CD8-positive, alpha-beta memory T cell (primary cell): ENCODE results near the gene SLC46A3. TPM values are rescaled to one million over a fixed set of nuclear protein-coding genes. Genes with fewer than 3 reads are reported as not detected.

Source experiments
- CTCF ChIA-PET: fragments of 350-600 bp; sonication (Branson Sonifier 250); formaldehyde crosslinking; loops from one replicate; lab custom pipeline; 2021; ENCODE audit warnings: antibody characterized with exemption; lab: Charles Lee
- POLR2A ChIA-PET: fragments of 350-600 bp; sonication (Branson Sonifier 250); formaldehyde crosslinking; loops from one replicate; lab custom pipeline; 2021; ENCODE audit warnings: antibody characterized with exemption; lab: Charles Lee
- DNase-seq, 5 donors: peaks; one replicate each; pipeline versions ENCODE4 v3.0.0 to v3.0.0-alpha.2; 2020 to 2022; ENCODE audit warnings: mixed read lengths in 1 of 5
- H3K27ac ChIP-seq: one replicate; pipeline ENCODE4 v1.7.0; 2013; ENCODE audit warnings: low read depth, mild to moderate bottlenecking, low read length, moderate library complexity
- H3K27me3 ChIP-seq: 2 replicates; pipeline ENCODE4 v1.7.0; 2013; ENCODE audit warnings: low read length, mild to moderate bottlenecking; ENCODE audit not compliant: insufficient read depth, poor library complexity, severe bottlenecking
- H3K36me3 ChIP-seq: 2 replicates; pipeline ENCODE4 v1.7.0; 2013; ENCODE audit warnings: mild to moderate bottlenecking, low read length, moderate library complexity; ENCODE audit not compliant: insufficient read depth
- H3K4me1 ChIP-seq: 2 replicates; pipeline ENCODE4 v1.7.0; 2013; ENCODE audit warnings: mild to moderate bottlenecking, low read length, moderate library complexity; ENCODE audit not compliant: insufficient read depth
- H3K4me3 ChIP-seq: 2 replicates; pipeline ENCODE4 v1.7.0; 2013; ENCODE audit warnings: mild to moderate bottlenecking, low read length
- H3K9me3 ChIP-seq: 2 replicates; pipeline ENCODE4 v1.7.0; 2013; ENCODE audit warnings: mild to moderate bottlenecking, low read length
- H3K27ac Mint-ChIP-seq, 8 donors: one replicate each; pipeline ENCODE4 v1.8.0; 2020 to 2021; ENCODE audit warnings: mixed read lengths in 8 of 8, mild to moderate bottlenecking in 6 of 8, inconsistent platforms in 3 of 8, moderate library complexity in 3 of 8
- H3K27me3 Mint-ChIP-seq, 2 donors: one replicate each; pipeline ENCODE4 v1.8.0; 2020 to 2021; ENCODE audit warnings: mixed read lengths in 2 of 2, mild to moderate bottlenecking in 1 of 2, moderate library complexity in 1 of 2
- H3K36me3 Mint-ChIP-seq, 3 donors: one replicate each; pipeline ENCODE4 v1.8.0; 2020 to 2021; ENCODE audit warnings: mixed read lengths in 3 of 3, inconsistent platforms in 1 of 3, mild to moderate bottlenecking in 1 of 3
- H3K4me1 Mint-ChIP-seq, 3 donors: one replicate each; pipeline ENCODE4 v1.8.0; 2020 to 2021; ENCODE audit warnings: mixed read lengths in 3 of 3, inconsistent platforms in 1 of 3, mild to moderate bottlenecking in 1 of 3
- H3K4me3 Mint-ChIP-seq, 7 donors: one replicate each; pipeline ENCODE4 v1.8.0; 2020 to 2021; ENCODE audit warnings: mixed read lengths in 7 of 7, mild to moderate bottlenecking in 6 of 7, moderate library complexity in 4 of 7, inconsistent platforms in 2 of 7
- H3K9me3 Mint-ChIP-seq, 5 donors: one replicate each; pipeline ENCODE4 v1.8.0; 2020 to 2022; ENCODE audit warnings: mixed read lengths in 5 of 5, mild to moderate bottlenecking in 3 of 5, moderate library complexity in 2 of 5, inconsistent platforms in 1 of 5
- polyA plus RNA-seq: library from polyadenylated mRNA; unstranded; fragments of 300-500 nt; fragmentation: Illumina TruSeq; gene quantifications from one replicate; pipeline ENCODE4 v1.2.3, GENCODE V29; 2021
- total RNA-seq, 2 experiments: library from RNA; stranded (reverse); gene quantifications; one replicate each; pipeline ENCODE4 v1.2.3, GENCODE V29; 2021

Gene SLC46A3
- total and polyA plus RNA-seq, 3 experiments from 2014 or later = 4.9 to 24.9 (median 5.1) TPM

- no peak overlapping the region for H3K4me3 Mint-ChIP-seq
- Histone ChIP-seq H3K27me3 (no peaks in the 10 kb centered on the region), H3K4me1 (peaks cover 12% of the 10 kb centered on the region), H3K4me3 (no peak overlapping the region), H3K27ac (no peak overlapping the region), H3K9me3 (no peaks in the 10 kb centered on the region), H3K36me3 (no peaks in the 10 kb centered on the region)
- no peak for DNase-seq
- H3K36me3 Mint-ChIP-seq = peaks cover 0 to 8% (median 0%) of the 10 kb centered on the region in 3 donors
- ChIA-PET POLR2A (no interaction called here), CTCF (no interaction called here)
- no peak overlapping the region for H3K27ac Mint-ChIP-seq
- peaks cover 0 to 16% of the 10 kb centered on the region in 2 donors for H3K27me3 Mint-ChIP-seq
- H3K9me3 Mint-ChIP-seq = no peaks in the 10 kb centered on the region
- peaks cover 5 to 12% (median 7%) of the 10 kb centered on the region in 3 donors for H3K4me1 Mint-ChIP-seq
Measured at GRCh38 chr13:28751175-28751960, 32.6 kb upstream of the SLC46A3 start.

- DNase-seq = no peak
- H3K4me1 Mint-ChIP-seq = peaks cover 5 to 11% (median 5%) of the 10 kb centered on the region in 3 donors
- no peak overlapping the region for H3K27ac Mint-ChIP-seq
- H3K27ac ChIP-seq = no peak overlapping the region
- no peak overlapping the region for H3K4me3 ChIP-seq
- no peak overlapping the region for H3K4me3 Mint-ChIP-seq
- no peaks in the 10 kb centered on the region for H3K9me3 Mint-ChIP-seq
- peaks cover 0 to 8% (median 2%) of the 10 kb centered on the region in 3 donors for H3K36me3 Mint-ChIP-seq
- peaks cover 11% of the 10 kb centered on the region for H3K4me1 ChIP-seq
- CTCF ChIA-PET = no interaction called here
- peaks cover 0 to 17% of the 10 kb centered on the region in 2 donors for H3K27me3 Mint-ChIP-seq
- no peaks in the 10 kb centered on the region for H3K27me3 ChIP-seq
- POLR2A ChIA-PET = no interaction called here
- no peaks in the 10 kb centered on the region for H3K9me3 ChIP-seq
- no peaks in the 10 kb centered on the region for H3K36me3 ChIP-seq
Measured at GRCh38 chr13:28750187-28751045, 31.6 kb upstream of the SLC46A3 start.

- H3K4me1 Mint-ChIP-seq = no peaks in the 10 kb centered on the region
- ChIA-PET CTCF (no interaction called here), POLR2A (no interaction called here)
Measured at GRCh38 chr13:28747851-28748250, 29.1 kb upstream of the SLC46A3 start.

GRCh38 chr13:28746287-28746612 is 27.5 kb upstream of the SLC46A3 start:
- no peaks in the 10 kb centered on the region for H3K36me3 ChIP-seq
- H3K4me1 Mint-ChIP-seq = no peaks in the 10 kb centered on the region
- no peaks in the 10 kb centered on the region for H3K9me3 Mint-ChIP-seq
- H3K4me1 ChIP-seq = no peaks in the 10 kb centered on the region
- no peak overlapping the region for H3K4me3 Mint-ChIP-seq
- no peak overlapping the region for H3K27ac Mint-ChIP-seq
- POLR2A ChIA-PET = no interaction called here
- CTCF ChIA-PET = no interaction called here
- DNase-seq = no peak
- no peaks in the 10 kb centered on the region for H3K9me3 ChIP-seq
- no peak overlapping the region for H3K4me3 ChIP-seq
- H3K27ac ChIP-seq = no peak overlapping the region
- peaks cover 0 to 5% (median 2%) of the 10 kb centered on the region in 3 donors for H3K36me3 Mint-ChIP-seq
- H3K27me3 Mint-ChIP-seq = peaks cover 3 to 12% of the 10 kb centered on the region in 2 donors
- no peaks in the 10 kb centered on the region for H3K27me3 ChIP-seq

More at GRCh38 chr13:28747851-28748250, 29.1 kb upstream of the SLC46A3 start:
- no peaks in the 10 kb centered on the region for H3K36me3 ChIP-seq
- H3K27ac Mint-ChIP-seq = peak overlapping the region in 1 of 8 donors; percentile 74
- peaks cover 3 to 18% of the 10 kb centered on the region in 2 donors for H3K27me3 Mint-ChIP-seq
- H3K27me3 ChIP-seq = no peaks in the 10 kb centered on the region
- H3K4me3 ChIP-seq = no peak overlapping the region
- peaks cover 0 to 5% (median 2%) of the 10 kb centered on the region in 3 donors for H3K36me3 Mint-ChIP-seq
- no peak overlapping the region for H3K27ac ChIP-seq
- no peaks in the 10 kb centered on the region for H3K9me3 Mint-ChIP-seq
- no peak overlapping the region for H3K4me3 Mint-ChIP-seq
- DNase-seq = no peak
- no peaks in the 10 kb centered on the region for H3K9me3 ChIP-seq
- H3K4me1 ChIP-seq = no peaks in the 10 kb centered on the region

GRCh38 chr13:28744656-28745055 is 25.9 kb upstream of the SLC46A3 start:
- CTCF ChIA-PET = no interaction called here
- Mint-ChIP-seq H3K36me3 (peaks cover 0 to 4% (median 2%) of the 10 kb centered on the region in 3 donors), H3K4me3 (no peak overlapping the region), H3K4me1 (no peaks in the 10 kb centered on the region), H3K27ac (no peak overlapping the region), H3K9me3 (no peaks in the 10 kb centered on the region), H3K27me3 (peaks cover 3 to 12% of the 10 kb centered on the region in 2 donors)
- no peaks in the 10 kb centered on the region for H3K4me1 ChIP-seq
- H3K27me3 ChIP-seq = no peaks in the 10 kb centered on the region
- no peaks in the 10 kb centered on the region for H3K9me3 ChIP-seq
- POLR2A ChIA-PET = no interaction called here
- no peak overlapping the region for H3K27ac ChIP-seq
- no peaks in the 10 kb centered on the region for H3K36me3 ChIP-seq
- no peak overlapping the region for H3K4me3 ChIP-seq
- no peak for DNase-seq

GRCh38 chr13:28744091-28744536 is 25.3 kb upstream of the SLC46A3 start:
- H3K4me1 Mint-ChIP-seq = no peaks in the 10 kb centered on the region
- H3K4me3 Mint-ChIP-seq = no peak overlapping the region
- CTCF ChIA-PET = no interaction called here
- H3K27me3 Mint-ChIP-seq = peaks cover 3 to 12% of the 10 kb centered on the region in 2 donors
- no peak overlapping the region for H3K27ac Mint-ChIP-seq
- H3K9me3 Mint-ChIP-seq = no peaks in the 10 kb centered on the region
- H3K36me3 Mint-ChIP-seq = peaks cover 0 to 2% (median 0%) of the 10 kb centered on the region in 3 donors
- no peak overlapping the region for H3K4me3 ChIP-seq
- H3K4me1 ChIP-seq = no peaks in the 10 kb centered on the region
- H3K9me3 ChIP-seq = no peaks in the 10 kb centered on the region
- POLR2A ChIA-PET = no interaction called here
- no peaks in the 10 kb centered on the region for H3K27me3 ChIP-seq
- H3K27ac ChIP-seq = no peak overlapping the region
- no peaks in the 10 kb centered on the region for H3K36me3 ChIP-seq
- no peak for DNase-seq

GRCh38 chr13:28743499-28744083 is 24.8 kb upstream of the SLC46A3 start:
- H3K27me3 Mint-ChIP-seq = peaks cover 3 to 17% of the 10 kb centered on the region in 2 donors
- H3K9me3 Mint-ChIP-seq = no peaks in the 10 kb centered on the region
- Histone ChIP-seq H3K4me3 (no peak overlapping the region), H3K4me1 (no peaks in the 10 kb centered on the region), H3K36me3 (no peaks in the 10 kb centered on the region), H3K9me3 (no peaks in the 10 kb centered on the region), H3K27ac (no peak overlapping the region), H3K27me3 (no peaks in the 10 kb centered on the region)
- ChIA-PET CTCF (no interaction called here), POLR2A (no interaction called here)
- DNase-seq = no peak
- peaks cover 0 to 2% (median 0%) of the 10 kb centered on the region in 3 donors for H3K36me3 Mint-ChIP-seq
- no peaks in the 10 kb centered on the region for H3K4me1 Mint-ChIP-seq
- H3K27ac Mint-ChIP-seq = no peak overlapping the region
- H3K4me3 Mint-ChIP-seq = no peak overlapping the region

GRCh38 chr13:28743020-28743419 is 24.2 kb upstream of the SLC46A3 start:
- H3K27ac ChIP-seq = no peak overlapping the region
- POLR2A ChIA-PET = no interaction called here
- H3K36me3 Mint-ChIP-seq = peaks cover 0 to 2% (median 0%) of the 10 kb centered on the region in 3 donors
- peaks cover 3 to 17% of the 10 kb centered on the region in 2 donors for H3K27me3 Mint-ChIP-seq
- no peak for DNase-seq
- no peak overlapping the region for H3K4me3 ChIP-seq
- H3K9me3 Mint-ChIP-seq = no peaks in the 10 kb centered on the region
- peak overlapping the region in 1 of 8 donors; percentile 19 for H3K27ac Mint-ChIP-seq
- H3K36me3 ChIP-seq = no peaks in the 10 kb centered on the region
- H3K4me3 Mint-ChIP-seq = no peak overlapping the region
- no peaks in the 10 kb centered on the region for H3K27me3 ChIP-seq
- no peaks in the 10 kb centered on the region for H3K4me1 Mint-ChIP-seq
- no peaks in the 10 kb centered on the region for H3K4me1 ChIP-seq
- no peaks in the 10 kb centered on the region for H3K9me3 ChIP-seq
- CTCF ChIA-PET = no interaction called here
